Caco-2 (cell line): ENCODE measurements around the gene NUP98. TPM values are rescaled to one million over a fixed set of nuclear protein-coding genes. Genes with fewer than 3 reads are reported as not detected.

Experiments used
- BruUV-seq: library from RNA; stranded (reverse); fragments of 400-500 nt; replicated peaks from 2 replicates; lab custom pipeline; 2021; lab: Mats Ljungman, UMichigan
- CTCF ChIA-PET: fragments of 300-600 bp; sonication (Branson Sonifier 250); formaldehyde crosslinking; loops from one replicate; lab custom pipeline; 2022; ENCODE audit warnings: antibody characterized with exemption; lab: Charles Lee
- POLR2A ChIA-PET: fragments of 300-600 bp; sonication (Branson Sonifier 250); formaldehyde crosslinking; loops from one replicate; lab custom pipeline; 2022; ENCODE audit warnings: antibody characterized with exemption; lab: Charles Lee
- DNase-seq, 2 experiments: peaks; one replicate each; pipeline versions ENCODE4 v3.0.0 to v3.0.0-alpha.2; 2020 to 2022
- H3K27me3 ChIP-seq: replicated peaks from 2 replicates; pipeline ENCODE4 v1.6.0; 2011; ENCODE audit warnings: low read length; ENCODE audit not compliant: control insufficient read depth, insufficient read depth
- H3K36me3 ChIP-seq: 2 replicates; pipeline ENCODE4 v1.5.1; 2011; ENCODE audit warnings: low read length; ENCODE audit not compliant: control insufficient read depth, insufficient read depth
- H3K4me1 ChIP-seq: fragments of 250-450 bp; sonication (Bioruptor Pico); 2 replicates; pipeline ENCODE4 v1.5.1; 2020; ENCODE audit warnings: mild to moderate bottlenecking
- H3K4me3 ChIP-seq: 2 replicates; pipeline ENCODE4 v1.5.1; 2011; ENCODE audit warnings: low read depth, mild to moderate bottlenecking, control low read depth, low read length
- H3K9me3 ChIP-seq: fragments of 250-450 bp; sonication (Bioruptor Pico); 2 replicates; pipeline ENCODE4 v1.5.1; 2020; ENCODE audit warnings: mild to moderate bottlenecking, moderate library complexity
- H3K27ac Mint-ChIP-seq: one replicate; pipeline ENCODE4 v1.8.0; 2022; ENCODE audit warnings: mixed read lengths; ENCODE audit not compliant: unreplicated experiment
- H3K27me3 Mint-ChIP-seq: one replicate; pipeline ENCODE4 v1.8.0; 2022; ENCODE audit warnings: mixed read lengths; ENCODE audit not compliant: insufficient read depth, unreplicated experiment
- H3K36me3 Mint-ChIP-seq: one replicate; pipeline ENCODE4 v1.8.0; 2022; ENCODE audit warnings: mild to moderate bottlenecking, mixed read lengths; ENCODE audit not compliant: insufficient read depth, unreplicated experiment
- H3K4me1 Mint-ChIP-seq: one replicate; pipeline ENCODE4 v1.8.0; 2022; ENCODE audit warnings: low read depth, mixed read lengths; ENCODE audit not compliant: unreplicated experiment
- H3K4me3 Mint-ChIP-seq: one replicate; pipeline ENCODE4 v1.8.0; 2022; ENCODE audit warnings: mild to moderate bottlenecking, moderate library complexity, mixed read lengths; ENCODE audit not compliant: unreplicated experiment
- H3K9me3 Mint-ChIP-seq: one replicate; pipeline ENCODE4 v1.8.0; 2022; ENCODE audit warnings: mixed read lengths; ENCODE audit not compliant: unreplicated experiment
- CTCF ChIP-seq, 2 experiments: fragments of 200-600 bp in 1 of 2; IDR thresholded peaks; 1 replicate in 1 of 2; 2 replicates in 1 of 2; pipeline versions ENCODE4 v1.5.1 to v1.8.0; 2011 to 2022; ENCODE audit warnings: antibody characterized with exemption in 1 of 2, control low read depth in 1 of 2, inconsistent platforms in 1 of 2, low read depth in 1 of 2, low read length in 1 of 2, mild to moderate bottlenecking in 1 of 2, moderate library complexity in 1 of 2; ENCODE audit not compliant: insufficient read depth in 1 of 2, severe bottlenecking in 1 of 2, unreplicated experiment in 1 of 2
- intact Hi-C: fragments of 100-400 bp; cut with micrococcal nuclease; formaldehyde crosslinking; loops from one replicate; pipeline ENCODE4 v1.10.0; 2022; ENCODE audit not compliant: unreplicated experiment
- total RNA-seq: library from RNA; stranded (reverse); gene quantifications from 2 replicates; pipeline ENCODE4 v1.2.3, GENCODE V29; 2022

The NUP98 gene
- total RNA-seq, 1 experiment from 2014 or later, result 146 TPM

- Mint-ChIP-seq H3K27ac (no peak overlapping the region), H3K36me3 (peaks cover 45% of the 10 kb centered on the region), H3K27me3 (no peaks in the 10 kb centered on the region), H3K9me3 (no peaks in the 10 kb centered on the region), H3K4me3 (no peak overlapping the region), H3K4me1 (no peaks in the 10 kb centered on the region)
- CTCF ChIA-PET, result no interaction called here
- Histone ChIP-seq H3K36me3 (0 out of 2 replicates have a peak, but pooled peaks cover 2% of the 10 kb centered on the region), H3K4me1 (no peaks in the 10 kb centered on the region), H3K4me3 (no peak overlapping the region), H3K9me3 (no peaks in the 10 kb centered on the region), H3K27me3 (no peaks in the 10 kb centered on the region)
- no peak for TF ChIP-seq CTCF (IDR thresholded peaks at IDR 0.05; ENCODE audit: insufficient read depth in 1 of 2, low read depth in 1 of 2, low read length in 1 of 2, severe bottlenecking in 1 of 2, unreplicated experiment in 1 of 2)
- POLR2A ChIA-PET, result no interaction called here
- no TSS peak for BruUV-seq
- intact Hi-C loops, result no loop called here
- DNase-seq, result no peak
Observed at GRCh38 chr11:3664032-3664630, 133.2 kb downstream of the NUP98 start.

GRCh38 chr11:3662856-3663255, 134.5 kb downstream of the NUP98 start:
- Mint-ChIP-seq H3K27me3 (no peaks in the 10 kb centered on the region), H3K4me3 (no peak overlapping the region), H3K4me1 (no peaks in the 10 kb centered on the region), H3K9me3 (no peaks in the 10 kb centered on the region), H3K27ac (no peak overlapping the region), H3K36me3 (peaks cover 45% of the 10 kb centered on the region)
- H3K4me3 ChIP-seq, result no peak overlapping the region
- H3K9me3 ChIP-seq, result no peaks in the 10 kb centered on the region
- POLR2A ChIA-PET, result no interaction called here
- no peak for DNase-seq
- BruUV-seq, result no TSS peak
- intact Hi-C loops, result no loop called here
- H3K27me3 ChIP-seq, result no peaks in the 10 kb centered on the region
- TF ChIP-seq CTCF (IDR thresholded peaks at IDR 0.05; ENCODE audit: insufficient read depth in 1 of 2, low read depth in 1 of 2, low read length in 1 of 2, severe bottlenecking in 1 of 2, unreplicated experiment in 1 of 2), result no peak
- no peaks in the 10 kb centered on the region for H3K36me3 ChIP-seq
- H3K4me1 ChIP-seq, result no peaks in the 10 kb centered on the region
- CTCF ChIA-PET, result no interaction called here

GRCh38 chr11:3660960-3661359, 136.4 kb downstream of the NUP98 start:
- Mint-ChIP-seq H3K27ac (no peak overlapping the region), H3K4me1 (no peaks in the 10 kb centered on the region), H3K36me3 (peaks cover 36% of the 10 kb centered on the region), H3K9me3 (no peaks in the 10 kb centered on the region), H3K4me3 (no peak overlapping the region), H3K27me3 (no peaks in the 10 kb centered on the region)
- H3K4me3 ChIP-seq, result no peak overlapping the region
- POLR2A ChIA-PET, result no interaction called here
- H3K36me3 ChIP-seq, result no peaks in the 10 kb centered on the region
- BruUV-seq, result no TSS peak
- intact Hi-C loops, result no loop called here
- H3K27me3 ChIP-seq, result no peaks in the 10 kb centered on the region
- H3K4me1 ChIP-seq, result no peaks in the 10 kb centered on the region
- DNase-seq, result no peak
- no peak for TF ChIP-seq CTCF (IDR thresholded peaks at IDR 0.05; ENCODE audit: insufficient read depth in 1 of 2, low read depth in 1 of 2, low read length in 1 of 2, severe bottlenecking in 1 of 2, unreplicated experiment in 1 of 2)
- CTCF ChIA-PET, result no interaction called here
- 0 out of 2 replicates have a peak, but pooled peaks cover 2% of the 10 kb centered on the region for H3K9me3 ChIP-seq
